ENCODE measurements around the gene BIN1.

The BIN1 gene

GRCh38 chr2:127100251-127101047, 6.5 kb downstream of the BIN1 start:
- DNase-seq (ENCODE audit: insufficient read length, low spot score) (no peak), FAIRE-seq (no peak)
- TF ChIP-seq POU2F2 (IDR thresholded peaks at IDR 0.05; ENCODE audit: low read depth, low read length), result no peak
- TF ChIP-seq PAX5 (IDR thresholded peaks at IDR 0.05; ENCODE audit: insufficient read depth, low read length, severe bottlenecking), result no peak
- no peak for TF ChIP-seq POLR2A (IDR thresholded peaks at IDR 0.05; ENCODE audit: low read depth, low read length)
- TF ChIP-seq POLR2AphosphoS5 (IDR thresholded peaks at IDR 0.05; ENCODE audit: low read depth, low read length), result no peak
- TF ChIP-seq TAF1 (IDR thresholded peaks at IDR 0.05; ENCODE audit: low read depth, low read length), result no peak
- no peak for TF ChIP-seq SPI1 (IDR thresholded peaks at IDR 0.05; ENCODE audit: low read depth, low read length)

GRCh38 chr2:127098711-127099110, 8.2 kb downstream of the BIN1 start:
- FAIRE-seq (no peak), DNase-seq (ENCODE audit: insufficient read length, low spot score) (no peak)
- TF ChIP-seq POU2F2 (IDR thresholded peaks at IDR 0.05; ENCODE audit: low read depth, low read length) (no peak), TAF1 (IDR thresholded peaks at IDR 0.05; ENCODE audit: low read depth, low read length) (no peak), SPI1 (IDR thresholded peaks at IDR 0.05; ENCODE audit: low read depth, low read length) (no peak), PAX5 (IDR thresholded peaks at IDR 0.05; ENCODE audit: insufficient read depth, low read length, severe bottlenecking) (no peak), POLR2A (IDR thresholded peaks at IDR 0.05; ENCODE audit: low read depth, low read length) (no peak), POLR2AphosphoS5 (IDR thresholded peaks at IDR 0.05; ENCODE audit: low read depth, low read length) (no peak)

GRCh38 chr2:127097841-127098651, 8.9 kb downstream of the BIN1 start:
- FAIRE-seq, result no peak
- TF ChIP-seq POU2F2 (IDR thresholded peaks at IDR 0.05; ENCODE audit: low read depth, low read length) (no peak), TAF1 (IDR thresholded peaks at IDR 0.05; ENCODE audit: low read depth, low read length) (no peak), POLR2AphosphoS5 (IDR thresholded peaks at IDR 0.05; ENCODE audit: low read depth, low read length) (no peak), SPI1 (IDR thresholded peaks at IDR 0.05; ENCODE audit: low read depth, low read length) (no peak), PAX5 (IDR thresholded peaks at IDR 0.05; ENCODE audit: insufficient read depth, low read length, severe bottlenecking) (no peak), POLR2A (IDR thresholded peaks at IDR 0.05; ENCODE audit: low read depth, low read length) (no peak)
- no peak for DNase-seq (ENCODE audit: insufficient read length, low spot score)

GRCh38 chr2:127097471-127097765, 9.5 kb downstream of the BIN1 start:
- DNase-seq (ENCODE audit: insufficient read length, low spot score) (no peak), FAIRE-seq (no peak)
- TF ChIP-seq POLR2A (IDR thresholded peaks at IDR 0.05; ENCODE audit: low read depth, low read length) (no peak), PAX5 (IDR thresholded peaks at IDR 0.05; ENCODE audit: insufficient read depth, low read length, severe bottlenecking) (no peak), POLR2AphosphoS5 (IDR thresholded peaks at IDR 0.05; ENCODE audit: low read depth, low read length) (no peak), TAF1 (IDR thresholded peaks at IDR 0.05; ENCODE audit: low read depth, low read length) (no peak)

- DNase-seq (ENCODE audit: insufficient read length, low spot score) (no peak), FAIRE-seq (no peak)
- TF ChIP-seq TAF1 (IDR thresholded peaks at IDR 0.05; ENCODE audit: low read depth, low read length), result no peak
- no peak for TF ChIP-seq POLR2A (IDR thresholded peaks at IDR 0.05; ENCODE audit: low read depth, low read length)
- no peak for TF ChIP-seq POU2F2 (IDR thresholded peaks at IDR 0.05; ENCODE audit: low read depth, low read length)
- no peak for TF ChIP-seq POLR2AphosphoS5 (IDR thresholded peaks at IDR 0.05; ENCODE audit: low read depth, low read length)
- no peak for TF ChIP-seq SPI1 (IDR thresholded peaks at IDR 0.05; ENCODE audit: low read depth, low read length)
Observed at GRCh38 chr2:127096718-127097470, 10.1 kb downstream of the BIN1 start.

- DNase-seq (ENCODE audit: insufficient read length, low spot score), result no peak
Observed at GRCh38 chr2:127096280-127096679, 10.7 kb downstream of the BIN1 start.

GRCh38 chr2:127095784-127096183, 11.2 kb downstream of the BIN1 start:
- TF ChIP-seq POLR2A (IDR thresholded peaks at IDR 0.05; ENCODE audit: low read depth, low read length), result no peak
- TF ChIP-seq PAX5 (IDR thresholded peaks at IDR 0.05; ENCODE audit: insufficient read depth, low read length, severe bottlenecking), result no peak
- no peak for TF ChIP-seq POU2F2 (IDR thresholded peaks at IDR 0.05; ENCODE audit: low read depth, low read length)
- no peak for TF ChIP-seq TAF1 (IDR thresholded peaks at IDR 0.05; ENCODE audit: low read depth, low read length)
- TF ChIP-seq SPI1 (IDR thresholded peaks at IDR 0.05; ENCODE audit: low read depth, low read length), result no peak
- TF ChIP-seq POLR2AphosphoS5 (IDR thresholded peaks at IDR 0.05; ENCODE audit: low read depth, low read length), result no peak
- DNase-seq (ENCODE audit: insufficient read length, low spot score) (no peak), FAIRE-seq (no peak)

More at GRCh38 chr2:127096280-127096679, 10.7 kb downstream of the BIN1 start:
- no peak for TF ChIP-seq TAF1 (IDR thresholded peaks at IDR 0.05; ENCODE audit: low read depth, low read length)
- TF ChIP-seq POU2F2 (IDR thresholded peaks at IDR 0.05; ENCODE audit: low read depth, low read length), result no peak
- TF ChIP-seq SPI1 (IDR thresholded peaks at IDR 0.05; ENCODE audit: low read depth, low read length), result no peak
- TF ChIP-seq POLR2AphosphoS5 (IDR thresholded peaks at IDR 0.05; ENCODE audit: low read depth, low read length), result no peak
- no peak for TF ChIP-seq POLR2A (IDR thresholded peaks at IDR 0.05; ENCODE audit: low read depth, low read length)
- no peak for FAIRE-seq

GRCh38 chr2:127095367-127095641, 11.7 kb downstream of the BIN1 start:
- TF ChIP-seq POU2F2 (IDR thresholded peaks at IDR 0.05; ENCODE audit: low read depth, low read length) (no peak), TAF1 (IDR thresholded peaks at IDR 0.05; ENCODE audit: low read depth, low read length) (no peak), POLR2A (IDR thresholded peaks at IDR 0.05; ENCODE audit: low read depth, low read length) (no peak)
- DNase-seq (ENCODE audit: insufficient read length, low spot score), result no peak
- FAIRE-seq, result no peak

GRCh38 chr2:127094509-127095366, 12.2 kb downstream of the BIN1 start:
- DNase-seq (ENCODE audit: insufficient read length, low spot score) (no peak), FAIRE-seq (no peak)

More at GRCh38 chr2:127094509-127095366, 12.2 kb downstream of the BIN1 start:
- TF ChIP-seq SPI1 (IDR thresholded peaks at IDR 0.05; ENCODE audit: low read depth, low read length) (no peak), TAF1 (IDR thresholded peaks at IDR 0.05; ENCODE audit: low read depth, low read length) (no peak), PAX5 (IDR thresholded peaks at IDR 0.05; ENCODE audit: insufficient read depth, low read length, severe bottlenecking) (no peak), POLR2A (IDR thresholded peaks at IDR 0.05; ENCODE audit: low read depth, low read length) (no peak), POU2F2 (IDR thresholded peaks at IDR 0.05; ENCODE audit: low read depth, low read length) (no peak), POLR2AphosphoS5 (IDR thresholded peaks at IDR 0.05; ENCODE audit: low read depth, low read length) (no peak)

Measured in GM12891 (cell line).